Stimulated activated CD4-positive, alpha-beta T cell treated with anti-CD3 and anti-CD28 coated beads, Interleukin-2, amount 100 ng/mL, for 48 hours (primary cell): ENCODE data around the gene DPPA3.
"Not testable (repeated sequence)": the region's sequence is repeated elsewhere in the genome, so short reads cannot be mapped to it uniquely, and the experiment has no call there.

Experiments
- DNase-seq, 2 donors: peaks; one replicate each; pipeline ENCODE4 v3.0.0-alpha.2; 2020

DPPA3 gene

DNA sequence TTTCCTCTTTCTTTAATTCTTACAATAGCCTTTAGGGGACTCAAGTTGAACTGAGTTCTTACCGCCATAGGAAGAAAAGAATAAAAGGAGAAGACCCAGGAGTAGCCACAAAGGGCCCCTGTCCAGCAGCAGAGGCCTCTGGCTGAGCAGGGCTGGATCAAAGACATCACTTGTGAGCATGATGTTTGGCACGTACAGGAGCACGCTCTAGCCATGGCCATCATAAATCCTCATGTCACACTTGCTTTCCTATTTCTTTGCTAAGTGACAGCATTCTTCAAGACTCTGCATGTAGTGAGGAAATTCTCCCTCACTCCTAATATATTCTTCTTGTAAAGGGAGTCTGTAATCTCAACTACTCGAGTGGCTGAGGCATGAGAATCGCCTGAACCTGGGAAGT is 20.3 kb downstream of the DPPA3 start:
- DNase-seq: no peak

DNA sequence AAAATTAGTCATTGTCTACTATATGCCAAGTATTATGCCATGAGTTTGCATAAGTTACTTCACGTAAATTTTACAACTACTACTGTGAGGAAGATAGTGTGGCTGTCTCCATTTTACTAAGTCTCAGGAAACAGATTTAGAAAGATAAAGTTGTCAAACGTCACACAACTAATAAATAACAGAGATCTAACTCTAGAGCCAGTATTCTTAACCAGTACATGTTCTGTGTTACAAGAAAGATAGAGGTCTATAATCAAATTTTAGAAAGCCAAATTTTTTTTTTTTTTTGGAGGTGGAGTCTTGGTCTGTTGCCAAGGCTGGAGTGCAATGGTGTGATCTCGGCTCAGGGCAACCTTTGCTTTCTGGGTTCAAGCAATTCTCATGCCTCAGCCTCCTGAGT is 21.8 kb downstream of the DPPA3 start:
- DNase-seq: no peak

DNA sequence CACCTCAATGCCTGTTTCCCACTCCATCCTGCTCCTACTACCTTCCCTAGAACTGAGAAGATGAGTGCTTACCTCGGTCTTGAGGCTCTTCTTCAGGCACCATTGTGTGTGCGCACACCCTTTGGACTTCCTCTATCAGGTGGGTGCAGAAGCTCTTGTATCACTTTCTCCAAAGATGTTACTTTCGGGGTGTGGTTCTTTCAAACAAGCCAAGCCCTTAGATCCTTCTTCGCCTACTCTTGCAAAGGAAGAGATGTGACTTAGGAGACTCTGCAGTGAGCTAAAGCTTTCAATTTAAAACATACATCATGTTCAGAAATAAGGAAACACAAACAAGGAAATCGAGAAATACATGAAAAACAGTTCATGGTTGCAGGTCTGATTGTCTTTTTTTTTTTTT is 36.0 kb downstream of the DPPA3 start, which contains the start of gene CLEC4C:
Gene CLEC4C, minus strand, starts transcription at position 130 of the 400 bp plus-strand sequence. Its CDS starts 27 bp downstream, at position 103.
- no peak for DNase-seq

DNA sequence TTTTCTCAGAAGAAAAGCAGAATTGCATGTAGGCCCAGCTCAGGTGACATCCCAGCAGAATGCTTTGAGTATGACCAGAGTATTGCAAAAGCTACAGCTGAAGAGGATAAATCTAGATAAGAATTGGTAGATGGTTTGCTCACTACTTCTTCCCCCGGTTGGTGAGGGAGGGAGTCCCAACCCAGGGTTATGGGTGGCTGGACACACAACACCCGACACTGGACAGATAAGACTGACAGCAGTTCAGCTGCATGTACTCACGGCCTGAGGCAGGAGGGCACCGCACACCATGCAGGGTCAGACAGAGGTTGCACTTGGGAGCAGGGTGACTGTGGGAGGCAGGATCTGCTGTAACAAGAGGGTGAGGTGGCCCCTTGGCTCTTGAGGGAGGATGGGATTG is 37.6 kb downstream of the DPPA3 start:
- no peak for DNase-seq

DNA sequence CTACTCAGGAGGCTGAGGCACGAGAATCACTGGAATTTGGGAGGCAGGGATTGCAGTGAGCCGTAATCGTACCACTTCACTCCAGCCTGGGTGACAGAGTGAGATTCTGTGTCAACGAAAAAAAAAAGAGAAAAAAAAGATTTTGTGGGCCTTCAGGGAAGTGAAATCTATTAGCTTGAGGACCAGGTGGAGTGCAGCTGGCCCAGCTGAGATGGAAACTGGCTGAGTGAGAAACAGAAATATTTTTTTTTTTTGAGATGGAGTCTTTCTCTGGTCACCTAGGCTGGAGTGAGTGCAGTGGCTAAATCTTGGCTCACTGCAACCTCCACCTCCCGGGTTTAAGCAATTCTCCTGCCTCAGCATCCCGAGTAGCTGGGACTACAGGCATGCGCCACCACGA is 38.2 kb downstream of the DPPA3 start:
- no peak for DNase-seq

DNA sequence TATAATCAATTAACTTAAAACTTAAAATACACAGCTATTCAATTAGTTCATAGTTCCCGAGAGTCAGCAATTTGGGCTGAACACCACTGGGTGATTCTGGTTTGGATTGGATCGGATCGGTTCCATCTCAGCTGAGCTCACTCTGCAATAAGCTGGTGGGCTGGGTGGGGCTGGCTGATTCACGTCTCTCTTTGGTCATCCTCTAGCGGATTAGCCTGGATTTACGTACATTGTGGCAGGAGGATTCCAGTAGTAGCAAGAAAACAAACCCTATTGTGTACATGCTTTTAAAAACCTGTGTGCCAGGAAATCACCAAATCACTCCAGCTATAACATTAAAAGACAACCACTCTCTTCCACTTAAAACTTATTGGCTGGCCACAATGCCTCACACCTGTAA is 39.1 kb downstream of the DPPA3 start:
- no peak for DNase-seq

DNA sequence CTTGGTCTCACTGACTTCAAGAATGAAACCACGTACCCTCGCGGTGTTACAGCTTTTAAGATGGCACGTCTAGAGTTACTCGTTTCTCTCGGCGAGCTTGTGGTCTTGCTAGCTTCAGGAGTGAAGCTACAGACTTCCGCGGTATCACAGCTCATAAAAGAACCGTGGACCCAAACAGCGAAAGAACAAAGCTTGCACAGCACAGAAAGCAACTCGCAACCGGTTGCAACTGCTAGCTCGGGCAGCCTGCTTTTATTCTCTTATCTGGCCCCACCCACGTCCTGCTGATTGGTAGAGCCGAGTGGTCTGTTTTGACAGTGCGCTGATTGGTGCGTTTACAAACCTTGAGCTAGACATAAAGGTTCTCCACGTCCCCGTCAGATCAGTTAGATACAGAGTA is 40.2 kb downstream of the DPPA3 start:
- no peak for DNase-seq

DNA sequence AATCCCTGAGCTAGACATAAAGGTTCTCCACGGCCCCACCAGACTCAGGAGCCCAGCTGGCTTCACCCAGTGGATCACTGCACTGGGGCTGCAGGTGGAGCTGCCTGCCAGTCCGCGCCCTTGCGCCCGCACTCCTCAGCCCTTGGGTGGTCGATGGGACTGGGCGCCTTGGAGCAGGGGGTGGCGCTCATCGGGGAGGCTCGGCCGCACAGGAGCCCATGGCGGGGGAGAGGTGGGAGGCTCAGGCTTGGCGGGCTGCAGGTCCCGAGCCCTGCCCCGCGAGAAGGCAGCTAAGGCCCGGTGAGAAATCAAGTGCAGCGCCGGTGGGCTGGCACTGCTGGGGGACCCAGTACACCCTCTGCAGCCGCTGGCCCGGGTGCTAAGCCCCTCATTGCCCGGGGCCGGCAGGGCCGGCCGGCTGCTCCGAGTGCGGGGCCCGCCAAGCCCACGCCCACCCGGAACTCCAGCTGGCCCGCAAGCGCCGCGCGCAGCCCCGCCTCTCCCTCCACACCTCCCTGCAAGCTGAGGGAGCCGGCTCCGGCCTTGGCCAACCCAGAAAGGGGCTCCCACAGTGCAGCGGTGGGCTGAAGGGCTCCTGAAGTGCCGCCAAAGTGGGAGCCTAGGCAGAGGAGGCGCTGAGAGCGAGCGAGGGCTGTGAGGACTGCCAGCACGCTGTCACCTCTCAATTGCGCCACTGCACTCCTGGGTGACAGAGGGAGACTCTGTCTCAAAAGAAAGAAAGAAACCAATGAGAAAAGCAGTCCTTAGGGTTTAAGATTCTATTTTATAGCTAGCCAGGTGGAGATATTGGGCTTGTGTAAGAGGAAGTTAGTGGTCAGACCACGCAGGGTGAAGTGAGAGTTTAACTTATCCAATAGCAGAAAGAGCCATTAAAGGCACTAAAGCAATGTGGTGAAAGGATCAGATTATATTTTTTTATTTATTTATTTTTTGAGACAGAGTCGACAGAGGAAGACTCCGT is 41.0 kb downstream of the DPPA3 start:
- DNase-seq: not testable (repeated sequence)

DNA sequence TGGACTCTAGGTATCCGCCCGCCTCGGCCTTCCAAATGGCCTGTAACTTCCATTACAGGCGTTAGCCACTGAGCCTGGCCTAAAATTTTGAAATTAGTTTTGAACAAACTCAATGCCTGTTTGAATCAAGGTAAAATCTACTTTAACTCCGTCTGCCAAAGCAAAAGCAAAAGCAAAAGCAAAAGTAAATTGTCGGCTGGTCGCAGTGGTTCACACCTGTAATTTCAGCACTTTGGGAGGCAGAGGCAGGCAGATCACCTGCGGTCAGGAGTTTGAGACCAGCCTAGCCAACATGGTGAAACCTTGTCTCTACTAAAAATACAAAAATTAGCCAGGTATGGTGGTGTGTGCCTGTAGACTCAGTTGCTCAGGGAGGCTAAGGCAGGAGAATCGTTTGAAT is 44.4 kb downstream of the DPPA3 start:
- DNase-seq: not testable (repeated sequence)

DNA sequence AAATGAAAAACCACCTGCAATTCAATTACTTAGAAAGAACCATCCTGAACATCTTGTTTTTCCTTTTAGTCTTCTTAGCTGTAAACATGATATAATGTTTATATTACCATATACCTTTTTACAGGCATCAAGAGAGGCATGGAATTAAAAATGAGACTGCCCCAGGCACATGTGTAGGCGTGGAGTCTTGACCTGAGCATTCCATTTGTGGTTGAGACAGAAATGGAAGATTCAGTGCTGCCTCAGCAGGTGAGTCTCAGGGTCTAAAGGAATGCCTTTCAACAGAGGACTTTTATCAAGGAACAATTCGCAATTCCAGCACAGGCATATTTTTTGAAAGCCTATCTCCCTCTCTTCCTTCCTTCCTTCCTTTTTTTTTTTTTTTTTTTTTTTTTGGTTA is 45.8 kb downstream of the DPPA3 start:
- no peak for DNase-seq

DNA sequence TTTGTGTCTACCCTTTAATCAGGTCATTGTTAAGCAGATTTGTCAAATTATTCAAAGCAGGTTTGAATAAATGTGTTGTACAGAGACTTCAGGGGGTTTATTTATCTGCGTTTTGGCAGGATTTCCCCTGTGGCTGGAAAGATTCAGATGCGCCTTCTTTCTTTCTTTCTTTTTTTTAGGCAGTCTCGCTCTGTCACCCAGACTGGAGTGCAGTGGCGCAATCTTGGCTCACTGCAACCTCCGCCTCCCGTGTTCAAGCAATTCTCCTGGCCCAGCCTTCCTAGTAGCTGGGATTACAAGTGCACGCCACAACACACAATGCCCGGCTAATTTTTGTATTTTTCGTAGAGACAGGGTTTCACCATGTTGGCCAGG is 47.5 kb downstream of the DPPA3 start:
- DNase-seq: no peak
